CD14-positive monocyte (primary cell): ENCODE data around the gene CACNA1G. TPM values are rescaled to one million over a fixed set of nuclear protein-coding genes. Genes with fewer than 3 reads are reported as not detected.
A peak's percentile ranks its signal among the peaks of the same experiment; 100 is the strongest.

Source experiments
- DNase-seq, 3 donors: peaks; one replicate each; pipeline ENCODE4 v3.0.0-alpha.2; 2011 to 2022
- H2AFZ ChIP-seq: 2 replicates; pipeline ENCODE4 v1.6.0; 2012; ENCODE audit warnings: mild to moderate bottlenecking, low read depth, low read length, inconsistent platforms; ENCODE audit not compliant: insufficient read depth, poor library complexity, severe bottlenecking
- H3K27ac ChIP-seq, 2 donors: 1 replicate in 1 of 2; 2 replicates in 1 of 2; pipeline ENCODE4 v1.5.1; 2012 to 2013; ENCODE audit warnings: low read length in 2 of 2, control low read depth in 1 of 2, inconsistent platforms in 1 of 2, low read depth in 1 of 2, mild to moderate bottlenecking in 1 of 2
- H3K27me3 ChIP-seq, 2 donors: one replicate each; pipeline versions ENCODE4 v1.6.0 to v1.6.1; 2011 to 2013; ENCODE audit warnings: low read length in 2 of 2; ENCODE audit not compliant: control insufficient read depth in 2 of 2, insufficient read depth in 2 of 2
- H3K36me3 ChIP-seq, 2 donors: replicated peaks in 1 of 2; 1 replicate in 1 of 2; 2 replicates in 1 of 2; pipeline versions ENCODE4 v1.5.1 to v1.6.1; 2012 to 2013; ENCODE audit warnings: low read length in 2 of 2, control low read depth in 1 of 2, inconsistent platforms in 1 of 2, mild to moderate bottlenecking in 1 of 2; ENCODE audit not compliant: insufficient read depth in 2 of 2, control insufficient read depth in 1 of 2
- H3K4me1 ChIP-seq, 2 donors: 1 replicate in 1 of 2; 2 replicates in 1 of 2; pipeline versions ENCODE4 v1.5.1 to v1.6.1; 2012 to 2013; ENCODE audit warnings: low read length in 2 of 2, control low read depth in 1 of 2, inconsistent platforms in 1 of 2, mild to moderate bottlenecking in 1 of 2, moderate library complexity in 1 of 2; ENCODE audit not compliant: insufficient read depth in 2 of 2, control insufficient read depth in 1 of 2
- H3K4me2 ChIP-seq: replicated peaks from 2 replicates; pipeline ENCODE3; 2012; ENCODE audit warnings: low read length, moderate library complexity, mild to moderate bottlenecking; ENCODE audit not compliant: poor library complexity, severe bottlenecking; ENCODE audit errors: extremely low read depth
- H3K4me3 ChIP-seq, 3 experiments: fragments of 200-600 bp in 1 of 3; sonication (generic) in 1 of 3; replicated peaks in 1 of 3; 1 replicate in 2 of 3; 2 replicates in 1 of 3; pipeline ENCODE4 v1.5.1; 2011 to 2013; ENCODE audit warnings: low read length in 3 of 3, mild to moderate bottlenecking in 3 of 3, control low read depth in 2 of 3, low read depth in 2 of 3, inconsistent platforms in 1 of 3, moderate library complexity in 1 of 3
- H3K79me2 ChIP-seq: 2 replicates; pipeline ENCODE4 v1.6.0; 2012; ENCODE audit warnings: mild to moderate bottlenecking, control low read depth, inconsistent platforms, low read length, moderate library complexity; ENCODE audit not compliant: insufficient read depth
- H3K9ac ChIP-seq: 2 replicates; pipeline ENCODE4 v1.6.0; 2017; ENCODE audit warnings: low read length, mild to moderate bottlenecking; ENCODE audit not compliant: insufficient read depth, poor library complexity, severe bottlenecking
- H3K9me3 ChIP-seq, 2 donors: replicated peaks in 1 of 2; 1 replicate in 1 of 2; 2 replicates in 1 of 2; pipeline versions ENCODE4 v1.5.1 to v1.6.1; 2012 to 2013; ENCODE audit warnings: low read length in 2 of 2, control low read depth in 1 of 2; ENCODE audit not compliant: control insufficient read depth in 1 of 2, insufficient read depth in 1 of 2
- H4K20me1 ChIP-seq: 2 replicates; pipeline ENCODE4 v1.6.0; 2012; ENCODE audit warnings: mild to moderate bottlenecking, low read length, control low read depth, moderate library complexity; ENCODE audit not compliant: insufficient read depth
- H3K27ac Mint-ChIP-seq, 7 donors: one replicate each; pipeline ENCODE4 v1.8.0; 2020; ENCODE audit warnings: mild to moderate bottlenecking in 7 of 7, mixed read lengths in 7 of 7, moderate library complexity in 6 of 7, inconsistent platforms in 2 of 7
- H3K27me3 Mint-ChIP-seq, 3 donors: one replicate each; pipeline ENCODE4 v1.8.0; 2021 to 2022; ENCODE audit warnings: low read depth in 3 of 3, mild to moderate bottlenecking in 3 of 3, mixed read lengths in 3 of 3, moderate library complexity in 3 of 3, inconsistent platforms in 1 of 3
- H3K36me3 Mint-ChIP-seq, 2 donors: one replicate each; pipeline ENCODE4 v1.8.0; 2020; ENCODE audit warnings: mixed read lengths in 2 of 2, inconsistent platforms in 1 of 2, mild to moderate bottlenecking in 1 of 2
- H3K4me1 Mint-ChIP-seq: one replicate; pipeline ENCODE4 v1.8.0; 2020; ENCODE audit warnings: mild to moderate bottlenecking, mixed read lengths
- H3K4me3 Mint-ChIP-seq, 2 donors: one replicate each; pipeline ENCODE4 v1.8.0; 2020; ENCODE audit warnings: mild to moderate bottlenecking in 2 of 2, mixed read lengths in 2 of 2, moderate library complexity in 1 of 2
- H3K9me3 Mint-ChIP-seq, 7 donors: one replicate each; pipeline ENCODE4 v1.8.0; 2020 to 2022; ENCODE audit warnings: mixed read lengths in 7 of 7, mild to moderate bottlenecking in 6 of 7, moderate library complexity in 6 of 7, inconsistent platforms in 2 of 7
- WGBS: methylation state at CpG from one replicate; pipeline ENCODE4 v1.1.5; 2013; ENCODE audit warnings: missing lambda C conversion rate; ENCODE audit not compliant: insufficient coverage; 5-methylcytosine and 5-hydroxymethylcytosine counted together
- intact Hi-C, 2 donors: fragments of 100-400 bp; cut with micrococcal nuclease; formaldehyde crosslinking; loops; one replicate each; pipeline versions ENCODE4 v1.15.0 to v1.15.1; 2023
- polyA plus RNA-seq, 3 donors: library from polyadenylated mRNA; depleted of rRNA in 1 of 3; unstranded in 2 of 3; stranded (reverse) in 1 of 3; fragments of 300-500 nt in 2 of 3; fragments of >200 nt in 1 of 3; fragmentation: Illumina TruSeq in 2 of 3; gene quantifications; 1 replicate in 2 of 3; 2 replicates in 1 of 3; pipeline ENCODE4 v1.2.3, GENCODE V29; 2012 to 2021
- TF ChIP-seq, protein P1 (sequence below): fragments of 200-600 bp; IDR thresholded peaks from one replicate; pipeline ENCODE4 v1.8.0; 2022; ENCODE audit warnings: antibody characterized with exemption, mild to moderate bottlenecking

CACNA1G gene
- polyA plus RNA-seq, 3 donors: 0.03 TPM; not detected in 2

DNA sequence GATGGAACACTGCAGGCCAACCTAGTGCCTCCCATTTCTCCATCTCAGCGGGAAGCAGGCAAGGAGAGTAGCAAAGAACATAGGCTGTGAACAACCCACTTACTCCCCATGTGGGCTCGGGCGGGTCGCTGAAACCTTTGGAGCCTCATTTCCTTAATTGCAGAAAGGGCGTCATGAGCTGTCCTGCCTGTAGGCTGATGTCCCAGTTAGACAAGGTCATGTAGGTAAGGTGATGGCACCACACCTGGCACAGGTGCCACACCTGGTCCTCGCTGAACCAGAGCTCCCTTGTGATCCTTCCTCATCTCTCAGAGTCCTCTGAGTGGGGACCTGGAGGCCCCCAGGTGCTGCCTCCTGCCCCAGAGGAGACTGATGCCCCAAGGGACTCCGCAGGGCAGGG lies 97.1 kb downstream of the CACNA1G start:
- no peak overlapping the region for H2AFZ ChIP-seq
- no peak overlapping the region for H3K4me3 Mint-ChIP-seq
- TF ChIP-seq, protein P1, sequence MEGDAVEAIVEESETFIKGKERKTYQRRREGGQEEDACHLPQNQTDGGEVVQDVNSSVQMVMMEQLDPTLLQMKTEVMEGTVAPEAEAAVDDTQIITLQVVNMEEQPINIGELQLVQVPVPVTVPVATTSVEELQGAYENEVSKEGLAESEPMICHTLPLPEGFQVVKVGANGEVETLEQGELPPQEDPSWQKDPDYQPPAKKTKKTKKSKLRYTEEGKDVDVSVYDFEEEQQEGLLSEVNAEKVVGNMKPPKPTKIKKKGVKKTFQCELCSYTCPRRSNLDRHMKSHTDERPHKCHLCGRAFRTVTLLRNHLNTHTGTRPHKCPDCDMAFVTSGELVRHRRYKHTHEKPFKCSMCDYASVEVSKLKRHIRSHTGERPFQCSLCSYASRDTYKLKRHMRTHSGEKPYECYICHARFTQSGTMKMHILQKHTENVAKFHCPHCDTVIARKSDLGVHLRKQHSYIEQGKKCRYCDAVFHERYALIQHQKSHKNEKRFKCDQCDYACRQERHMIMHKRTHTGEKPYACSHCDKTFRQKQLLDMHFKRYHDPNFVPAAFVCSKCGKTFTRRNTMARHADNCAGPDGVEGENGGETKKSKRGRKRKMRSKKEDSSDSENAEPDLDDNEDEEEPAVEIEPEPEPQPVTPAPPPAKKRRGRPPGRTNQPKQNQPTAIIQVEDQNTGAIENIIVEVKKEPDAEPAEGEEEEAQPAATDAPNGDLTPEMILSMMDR: no peak
- 93% methylated on average over 6 of the region's 7 CpGs for WGBS
- H3K79me2 ChIP-seq: no peaks in the 10 kb centered on the region
- peaks cover 5 to 13% (median 5%) of the 10 kb centered on the region in 3 donors for H3K27me3 Mint-ChIP-seq
- no peaks in the 10 kb centered on the region for H3K27me3 ChIP-seq
- peaks cover 29 to 31% of the 10 kb centered on the region in 2 donors for H3K4me1 ChIP-seq
- H3K4me3 ChIP-seq: no peak overlapping the region
- peak overlapping the region in 1 of 7 donors; percentile 7 for H3K27ac Mint-ChIP-seq
- H3K9me3 Mint-ChIP-seq: peaks cover 0 to 11% (median 8%) of the 10 kb centered on the region in 7 donors
- no peak overlapping the region for H3K4me2 ChIP-seq
- no peaks in the 10 kb centered on the region for H4K20me1 ChIP-seq
- peaks cover 4 to 10% of the 10 kb centered on the region in 2 donors for H3K9me3 ChIP-seq
- H3K4me1 Mint-ChIP-seq: peaks cover 31% of the 10 kb centered on the region
- peaks cover 2 to 9% of the 10 kb centered on the region in 2 donors for H3K36me3 Mint-ChIP-seq
- no peaks in the 10 kb centered on the region for H3K36me3 ChIP-seq
- H3K27ac ChIP-seq: no peak overlapping the region
- intact Hi-C loops: no loop called here
- H3K9ac ChIP-seq: no peak overlapping the region
- no peak for DNase-seq

DNA sequence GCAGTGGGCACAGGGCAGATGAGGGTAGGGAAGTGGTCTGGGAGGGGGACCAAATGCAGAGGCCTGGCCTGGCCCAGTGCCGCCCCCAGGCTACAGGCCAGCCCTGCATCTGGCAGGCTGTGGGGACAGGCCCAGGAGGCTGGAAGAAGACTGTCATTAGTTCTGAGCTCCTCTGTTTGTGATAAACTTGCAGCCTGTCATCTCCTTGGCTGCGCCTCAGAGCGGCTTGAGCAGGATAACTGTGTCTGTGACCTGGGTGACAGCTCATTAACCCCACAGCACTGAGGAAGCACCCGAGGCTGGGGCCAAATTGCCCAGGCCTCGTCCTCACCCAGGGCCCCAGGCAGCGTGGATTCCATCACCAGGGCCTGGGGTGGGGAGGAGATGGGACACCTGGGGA lies 98.1 kb downstream of the CACNA1G start:
- Mint-ChIP-seq H3K27me3 (peaks cover 5 to 10% (median 5%) of the 10 kb centered on the region in 3 donors), H3K36me3 (peaks cover 2 to 9% of the 10 kb centered on the region in 2 donors), H3K9me3 (peaks cover 0 to 3% (median 0%) of the 10 kb centered on the region in 7 donors), H3K4me1 (peaks cover 40% of the 10 kb centered on the region), H3K27ac (no peak overlapping the region), H3K4me3 (no peak overlapping the region)
- H3K4me1 ChIP-seq: peaks cover 32 to 39% of the 10 kb centered on the region in 2 donors
- DNase-seq: no peak
- WGBS: 100% methylated on average over 5 of the region's 6 CpGs
- no peaks in the 10 kb centered on the region for H4K20me1 ChIP-seq
- H3K9me3 ChIP-seq: no peaks in the 10 kb centered on the region
- no peaks in the 10 kb centered on the region for H3K27me3 ChIP-seq
- H3K36me3 ChIP-seq: no peaks in the 10 kb centered on the region
- no peak overlapping the region for H3K9ac ChIP-seq
- H3K4me2 ChIP-seq: no peak overlapping the region
- H3K79me2 ChIP-seq: no peaks in the 10 kb centered on the region
- no peak overlapping the region for H3K27ac ChIP-seq
- H3K4me3 ChIP-seq: no peak overlapping the region
- intact Hi-C loops: no loop called here
- no peak overlapping the region for H2AFZ ChIP-seq
- TF ChIP-seq, protein P1: no peak
